Measurements from ENCODE around the gene GALNT10.

Gene GALNT10

DNA sequence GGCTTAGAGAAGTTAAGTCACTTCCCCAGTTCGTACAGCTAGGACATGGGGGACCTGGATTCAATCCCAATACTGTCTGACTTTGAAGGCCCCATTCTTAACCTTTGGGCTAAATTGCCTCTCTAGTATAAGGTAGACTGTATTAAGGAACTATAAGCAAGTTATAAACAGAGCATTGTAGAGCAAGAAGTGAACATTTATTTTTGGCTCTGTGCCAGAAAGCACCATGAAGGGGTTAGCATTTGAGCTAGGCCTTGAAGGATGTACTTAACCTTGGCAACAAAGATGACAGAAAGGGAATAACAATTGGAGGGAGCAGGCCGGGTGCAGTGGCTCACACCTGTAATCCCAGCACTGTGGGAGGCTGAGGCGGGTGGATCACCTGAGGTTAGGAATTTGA, 32.8 kb downstream of the GALNT10 start:
- no peak overlapping the region for H3K4me3 ChIP-seq (ENCODE audit: low read depth, low read length)
- no peak for TF ChIP-seq CTCF (IDR thresholded peaks at IDR 0.05; ENCODE audit: low read depth, low read length)

DNA sequence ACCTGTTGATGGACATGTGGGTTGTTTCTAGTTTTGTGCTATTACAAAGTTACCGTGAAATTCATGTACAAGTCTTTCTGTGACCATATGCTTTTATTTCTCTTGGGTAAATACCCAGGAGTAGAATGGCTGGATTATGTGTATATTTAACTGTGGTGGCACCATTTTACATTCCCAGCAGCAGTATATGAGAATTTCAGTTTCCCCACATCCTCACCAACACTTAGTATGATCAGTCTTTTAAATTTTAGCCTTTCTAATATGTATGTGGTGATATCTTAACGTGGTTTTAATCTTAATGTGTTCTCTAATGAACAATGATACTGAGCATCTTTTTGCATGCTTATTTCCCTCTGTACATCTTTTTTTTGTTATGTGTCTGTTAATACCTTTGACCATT, 36.6 kb downstream of the GALNT10 start:
- TF ChIP-seq CTCF (IDR thresholded peaks at IDR 0.05; ENCODE audit: low read depth, low read length) = no peak
- no peak overlapping the region for H3K4me3 ChIP-seq (ENCODE audit: low read depth, low read length)

- H3K4me3 ChIP-seq (ENCODE audit: low read depth, low read length) = no peak overlapping the region
Observed at GRCh38 chr5:154228696-154229095, 38.2 kb downstream of the GALNT10 start.

DNA sequence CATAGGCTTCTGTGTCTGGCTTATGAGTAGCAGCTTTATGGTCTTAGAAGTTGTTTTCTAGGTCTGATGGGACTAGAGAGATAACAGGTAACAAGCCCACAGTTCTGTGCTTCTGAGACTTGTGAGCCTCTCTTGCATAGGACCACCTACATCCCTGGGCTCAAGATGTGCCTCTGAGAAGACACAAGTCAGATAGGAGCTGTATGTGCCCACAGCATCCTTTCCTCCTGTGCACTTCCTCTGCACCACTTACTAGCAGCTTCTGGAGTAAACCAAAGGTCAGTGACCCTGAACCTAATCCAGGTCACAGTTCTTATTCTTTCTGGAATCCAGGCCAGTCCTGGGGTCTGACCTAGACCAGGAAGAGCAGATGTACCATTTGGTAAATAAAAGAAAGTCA, 40.0 kb downstream of the GALNT10 start:
- TF ChIP-seq CTCF (IDR thresholded peaks at IDR 0.05; ENCODE audit: low read depth, low read length) = no peak
- no peak overlapping the region for H3K4me3 ChIP-seq (ENCODE audit: low read depth, low read length)

More at GRCh38 chr5:154228696-154229095, 38.2 kb downstream of the GALNT10 start:
- no peak for TF ChIP-seq CTCF (IDR thresholded peaks at IDR 0.05; ENCODE audit: low read depth, low read length)

DNA sequence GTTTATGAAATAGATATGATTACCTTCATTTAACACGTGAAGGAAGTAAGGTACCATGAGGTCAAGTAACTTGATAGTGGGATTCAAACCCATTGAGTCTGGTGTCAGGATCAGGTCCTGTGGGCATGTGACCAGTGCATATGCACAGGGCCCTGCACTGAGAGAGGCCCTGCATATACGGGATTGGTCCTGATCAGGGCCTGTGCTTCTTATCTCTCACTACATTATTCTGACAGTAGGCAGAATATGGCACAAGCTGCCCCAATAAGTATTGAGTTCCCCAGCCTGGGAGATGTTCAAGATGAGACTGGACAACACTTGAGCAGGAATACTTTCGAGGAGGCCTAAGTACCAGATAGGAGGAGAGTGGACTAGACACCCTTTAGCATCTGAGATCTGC, 44.0 kb downstream of the GALNT10 start:
- TF ChIP-seq CTCF (IDR thresholded peaks at IDR 0.05; ENCODE audit: low read depth, low read length) = no peak

GRCh38 chr5:154236011-154236410, 45.5 kb downstream of the GALNT10 start:
- no peak overlapping the region for H3K4me3 ChIP-seq (ENCODE audit: low read depth, low read length)
- TF ChIP-seq CTCF (IDR thresholded peaks at IDR 0.05; ENCODE audit: low read depth, low read length) = no peak

More for the DNA sequence above, 44.0 kb downstream of the GALNT10 start:
- H3K4me3 ChIP-seq (ENCODE audit: low read depth, low read length) = no peak overlapping the region

- no peak overlapping the region for H3K4me3 ChIP-seq (ENCODE audit: low read depth, low read length)
Observed at GRCh38 chr5:154236536-154237375, 46.2 kb downstream of the GALNT10 start.

More at GRCh38 chr5:154236536-154237375, 46.2 kb downstream of the GALNT10 start:
- no peak for TF ChIP-seq CTCF (IDR thresholded peaks at IDR 0.05; ENCODE audit: low read depth, low read length)

Data from WI38 (cell line).